ENCODE data around the gene EIF3I.

DNA sequence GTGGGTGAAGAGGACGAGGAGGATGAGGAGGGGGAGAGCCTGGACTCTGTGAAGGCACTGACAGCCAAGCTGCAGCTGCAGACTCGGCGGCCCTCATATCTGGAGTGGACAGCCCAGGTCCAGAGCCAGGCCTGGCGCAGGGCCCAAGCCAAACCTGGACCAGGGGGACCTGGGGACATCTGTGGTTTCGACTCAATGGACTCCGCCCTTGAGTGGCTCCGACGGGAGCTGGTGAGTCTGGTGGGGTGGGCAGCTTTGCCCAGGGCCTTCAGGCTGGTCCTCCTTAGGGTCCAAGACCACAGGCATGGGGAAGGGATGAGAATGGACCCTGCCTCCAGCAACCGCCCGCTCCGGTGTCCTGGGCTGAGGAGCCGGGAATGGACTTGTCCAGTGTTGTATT, 25.2 kb downstream of the EIF3I start:
- TF ChIP-seq, protein P1, sequence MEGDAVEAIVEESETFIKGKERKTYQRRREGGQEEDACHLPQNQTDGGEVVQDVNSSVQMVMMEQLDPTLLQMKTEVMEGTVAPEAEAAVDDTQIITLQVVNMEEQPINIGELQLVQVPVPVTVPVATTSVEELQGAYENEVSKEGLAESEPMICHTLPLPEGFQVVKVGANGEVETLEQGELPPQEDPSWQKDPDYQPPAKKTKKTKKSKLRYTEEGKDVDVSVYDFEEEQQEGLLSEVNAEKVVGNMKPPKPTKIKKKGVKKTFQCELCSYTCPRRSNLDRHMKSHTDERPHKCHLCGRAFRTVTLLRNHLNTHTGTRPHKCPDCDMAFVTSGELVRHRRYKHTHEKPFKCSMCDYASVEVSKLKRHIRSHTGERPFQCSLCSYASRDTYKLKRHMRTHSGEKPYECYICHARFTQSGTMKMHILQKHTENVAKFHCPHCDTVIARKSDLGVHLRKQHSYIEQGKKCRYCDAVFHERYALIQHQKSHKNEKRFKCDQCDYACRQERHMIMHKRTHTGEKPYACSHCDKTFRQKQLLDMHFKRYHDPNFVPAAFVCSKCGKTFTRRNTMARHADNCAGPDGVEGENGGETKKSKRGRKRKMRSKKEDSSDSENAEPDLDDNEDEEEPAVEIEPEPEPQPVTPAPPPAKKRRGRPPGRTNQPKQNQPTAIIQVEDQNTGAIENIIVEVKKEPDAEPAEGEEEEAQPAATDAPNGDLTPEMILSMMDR (IDR thresholded peaks at IDR 0.05), result no peak
- TF ChIP-seq POLR2A (IDR thresholded peaks at IDR 0.05), result no peak
- no peak for TF ChIP-seq EP300 (IDR thresholded peaks at IDR 0.05)
